HG03135 (cell line): ENCODE measurements around the gene NDUFA11.
"Not testable (repeated sequence)": the region's sequence is repeated elsewhere in the genome, so short reads cannot be mapped to it uniquely, and the experiment has no call there.

Experiments used
- ATAC-seq: cut with Tn5 transposase; IDR thresholded peaks from one replicate; pipeline ENCODE4 v1.9.1; 2021; ENCODE audit warnings: mild to moderate bottlenecking, moderate library complexity; ENCODE audit not compliant: unreplicated experiment

The NDUFA11 gene

DNA sequence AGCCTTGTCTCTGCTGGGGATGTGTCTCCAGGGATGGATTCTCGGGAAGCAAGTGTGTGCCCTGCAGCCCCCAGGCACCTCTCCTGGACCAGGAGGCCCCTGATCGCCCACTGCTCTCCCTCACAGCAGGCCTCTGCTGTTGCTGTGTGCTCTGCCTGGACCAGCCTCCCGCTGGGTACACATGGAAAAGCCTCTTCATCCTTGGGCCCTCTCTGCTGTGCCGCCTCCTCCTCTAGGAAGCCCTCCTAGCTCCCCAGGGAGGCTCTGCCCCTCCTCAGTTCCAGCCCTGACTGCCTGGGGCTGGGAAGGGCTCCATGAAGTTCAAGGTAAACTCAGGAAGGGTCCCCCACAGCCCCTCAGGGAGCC, 12.0 kb downstream of the NDUFA11 start:
- no peak for ATAC-seq

- ATAC-seq: no peak
These were observed 13.5 kb downstream of the NDUFA11 start for GRCh38 chr19:5890099-5890498.

DNA sequence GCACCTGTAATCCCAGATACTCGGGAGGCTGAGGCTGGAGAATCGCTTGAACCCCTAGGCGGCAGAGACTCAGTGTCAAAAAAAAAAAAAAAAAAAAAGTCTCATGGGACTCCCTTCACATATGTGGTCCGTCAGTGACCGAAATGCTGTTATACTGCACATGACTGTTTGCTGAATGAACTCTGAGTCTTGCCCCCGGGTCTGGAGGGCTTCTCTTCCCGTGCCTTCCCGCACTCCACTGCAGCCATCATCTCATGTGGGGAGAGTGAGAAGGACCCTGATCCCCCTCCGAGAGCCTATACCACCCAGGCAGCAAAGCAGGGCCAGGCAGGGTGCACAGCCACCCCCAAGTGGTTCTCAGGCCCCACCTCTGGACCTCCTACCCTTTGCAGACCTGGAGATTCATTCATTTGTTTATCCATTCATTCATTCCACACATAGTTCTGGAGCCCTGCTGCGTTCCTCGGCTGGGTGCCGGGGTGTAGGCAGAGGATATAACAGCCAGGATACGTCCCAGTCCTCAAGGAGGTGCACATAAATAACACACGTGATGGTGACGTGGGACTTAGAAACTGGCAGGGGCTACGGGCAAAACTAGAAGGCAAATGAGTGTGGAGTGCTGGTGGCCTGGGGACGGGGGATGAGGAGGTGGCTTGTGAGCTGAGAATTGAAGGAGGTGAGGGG, 14.2 kb downstream of the NDUFA11 start:
- ATAC-seq: no peak

DNA sequence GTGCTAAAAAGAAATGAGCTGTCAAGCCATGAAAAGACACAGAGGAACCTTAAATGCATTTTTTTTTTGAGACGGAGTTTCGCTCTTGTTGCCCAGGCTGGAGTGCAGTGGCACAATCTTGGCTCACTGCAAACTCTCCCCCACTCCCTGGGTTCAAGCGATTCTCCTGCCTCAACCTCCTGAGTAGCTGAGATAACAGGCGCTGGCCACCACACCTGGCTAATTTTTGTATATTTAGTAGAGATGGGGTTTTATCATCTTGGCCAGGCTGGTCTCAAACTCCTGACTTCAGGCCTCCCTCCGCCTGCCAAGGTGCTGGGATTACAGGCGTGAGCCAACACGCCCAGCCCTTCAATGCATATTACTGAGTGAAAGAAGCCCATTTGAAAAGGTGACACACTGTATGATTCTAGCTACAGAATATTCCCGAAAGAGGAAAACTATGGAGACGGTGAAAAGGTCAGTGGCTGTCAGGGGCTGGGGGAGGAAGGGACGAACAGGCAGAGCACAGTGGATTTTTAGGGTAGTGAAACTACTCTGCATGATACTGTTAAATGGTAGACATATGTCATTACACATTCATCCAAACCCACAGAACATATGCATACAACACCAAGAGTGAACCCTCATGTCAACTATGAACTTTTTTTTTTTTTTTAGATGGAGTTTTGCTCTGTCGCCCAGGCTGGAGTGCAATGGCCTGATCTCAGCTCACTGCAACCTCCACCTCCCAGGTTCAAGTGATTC, 19.4 kb downstream of the NDUFA11 start:
- not testable (repeated sequence) for ATAC-seq

GRCh38 chr19:5883157-5883873, 20.3 kb downstream of the NDUFA11 start:
- not testable (repeated sequence) for ATAC-seq

DNA sequence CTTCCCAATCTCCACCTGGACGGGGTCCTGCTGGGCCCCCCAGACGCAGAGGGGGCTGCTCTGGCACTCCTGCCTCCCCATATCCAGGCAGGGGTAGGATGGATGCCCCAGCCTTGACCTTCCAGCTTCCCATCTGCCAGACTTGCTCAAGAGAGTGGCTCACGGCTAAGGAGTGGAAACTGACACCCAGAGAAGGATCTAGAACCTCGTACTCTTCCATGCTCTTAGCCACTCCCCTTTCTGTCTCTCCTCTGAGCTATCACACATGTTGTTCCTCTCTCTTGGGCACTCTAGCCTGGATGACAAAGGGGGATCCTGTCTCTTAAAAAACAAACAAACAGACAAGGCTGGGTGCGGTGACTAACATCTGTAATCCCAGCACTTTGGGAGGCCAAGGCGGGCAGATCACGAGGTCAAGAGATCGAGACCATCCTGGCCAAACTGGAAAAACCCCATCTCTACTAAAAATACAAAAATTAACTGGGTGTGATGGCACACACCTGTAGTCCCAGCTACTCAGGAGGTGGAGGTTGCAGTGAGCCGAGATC, 21.1 kb downstream of the NDUFA11 start:
- ATAC-seq: no peak

GRCh38 chr19:5881543-5882299, 21.9 kb downstream of the NDUFA11 start:
- no peak for ATAC-seq

DNA sequence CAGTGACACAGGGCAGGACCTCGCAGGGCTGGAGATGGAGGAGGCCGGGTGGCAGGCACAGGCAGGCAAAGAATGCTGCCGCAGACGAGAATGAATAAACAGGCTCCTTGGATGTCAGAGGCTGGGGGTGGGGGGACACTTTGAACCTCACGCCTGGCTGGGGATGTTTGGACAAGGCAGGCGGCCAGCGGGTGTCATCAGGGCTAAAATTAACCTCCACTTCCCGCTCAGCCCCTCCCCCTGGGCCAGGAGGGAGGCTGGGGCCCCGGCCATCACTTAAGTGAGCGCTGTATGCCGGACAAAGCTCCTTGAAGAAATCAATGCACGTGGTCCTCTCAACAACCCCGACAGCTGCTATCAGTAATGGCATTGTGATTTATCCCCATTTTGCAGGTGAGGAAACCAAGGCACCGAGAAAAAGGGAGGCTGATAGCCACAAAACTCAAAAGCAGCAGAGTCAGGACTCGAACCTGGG, 22.9 kb downstream of the NDUFA11 start:
- ATAC-seq: no peak

- no peak for ATAC-seq
These were observed 23.4 kb downstream of the NDUFA11 start for GRCh38 chr19:5880196-5880595.

DNA sequence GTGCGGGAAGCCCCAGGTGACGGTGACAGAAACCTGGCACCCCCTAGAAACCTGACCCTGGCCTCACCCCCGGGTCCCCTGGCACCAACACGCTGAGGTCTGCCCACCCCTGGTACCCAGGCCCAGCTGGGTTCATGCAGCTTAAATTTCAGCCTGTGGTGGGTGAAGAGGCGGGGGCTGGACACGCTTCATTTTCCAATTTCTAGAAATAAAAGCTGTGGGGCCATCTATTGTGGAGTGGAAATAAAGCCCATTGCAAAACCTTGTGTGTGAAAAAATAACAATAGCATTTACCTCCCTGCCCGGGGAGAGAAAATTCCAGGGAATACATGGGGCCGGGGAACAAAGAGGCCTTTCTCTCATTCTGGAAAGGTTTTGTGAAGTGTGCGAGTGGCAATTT, 25.7 kb downstream of the NDUFA11 start:
- ATAC-seq: no peak

- ATAC-seq: no peak
These were observed 26.2 kb downstream of the NDUFA11 start for GRCh38 chr19:5877427-5877826.

DNA sequence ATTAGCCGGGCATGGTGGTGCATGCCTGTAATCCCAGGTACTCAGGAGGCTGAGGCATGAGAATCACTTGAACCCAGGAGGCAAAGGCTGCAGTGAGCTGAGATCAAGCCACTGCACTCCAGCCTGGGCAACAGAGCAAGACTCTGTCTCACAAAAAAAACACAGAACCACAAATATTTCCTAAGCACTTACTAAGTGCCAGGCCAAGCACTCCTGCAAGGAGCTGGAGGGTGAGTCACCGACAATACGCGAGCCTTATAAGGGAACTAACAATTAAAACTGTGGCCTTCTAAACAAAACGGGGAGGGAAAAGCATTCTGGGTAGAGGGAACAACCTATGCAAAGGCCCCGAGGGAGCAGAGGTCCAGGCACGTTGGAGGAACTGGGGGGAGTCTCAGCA, 29.1 kb downstream of the NDUFA11 start:
- ATAC-seq: not testable (repeated sequence)

DNA sequence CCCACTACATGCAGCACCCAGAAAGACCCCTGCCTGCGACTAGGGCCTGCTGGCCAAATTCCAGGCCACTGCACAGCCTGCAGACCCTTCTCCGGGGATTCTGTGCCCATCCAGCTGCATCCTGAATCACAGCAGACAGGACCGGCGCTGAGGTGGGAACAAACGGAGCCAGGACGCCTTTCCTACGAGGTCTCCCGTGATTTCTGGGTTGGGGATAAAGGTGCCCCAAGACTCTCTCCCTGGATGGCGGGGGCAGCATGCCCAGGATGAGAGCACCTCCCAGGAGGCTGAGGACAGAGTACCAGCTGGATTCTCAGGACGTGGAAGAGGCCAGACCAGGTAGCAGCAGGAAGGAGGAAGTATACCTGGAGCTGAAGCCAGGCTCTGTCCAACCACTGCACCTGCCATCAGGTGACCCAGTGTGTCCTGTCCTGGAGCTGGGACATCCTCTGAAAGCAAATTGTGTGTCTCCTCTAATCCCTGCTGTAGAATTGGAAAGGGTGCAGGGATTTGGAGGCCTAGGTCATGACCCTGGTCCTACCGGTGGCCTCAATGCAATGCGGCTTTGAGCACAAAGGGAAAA, 29.9 kb downstream of the NDUFA11 start:
- ATAC-seq: no peak

DNA sequence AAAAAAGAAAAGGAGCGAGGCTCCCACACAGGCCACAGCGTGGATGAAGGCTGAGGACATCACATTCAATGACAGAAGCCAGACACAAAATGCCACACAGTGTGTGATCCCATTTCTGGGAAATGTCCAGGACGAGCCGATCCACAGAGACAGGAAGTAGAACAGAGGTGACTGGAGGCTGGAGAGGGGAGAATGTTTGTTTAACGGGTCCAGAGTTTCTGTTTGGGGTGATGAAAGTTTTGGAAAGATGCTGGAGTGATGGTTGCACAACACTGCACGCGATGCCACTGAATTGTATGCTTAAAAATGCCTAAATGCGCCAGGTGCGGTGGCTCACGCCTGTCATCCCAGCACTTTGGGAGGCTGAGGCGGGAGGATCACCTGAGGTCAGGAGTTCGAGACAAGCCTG, 32.6 kb downstream of the NDUFA11 start:
- ATAC-seq: no peak

DNA sequence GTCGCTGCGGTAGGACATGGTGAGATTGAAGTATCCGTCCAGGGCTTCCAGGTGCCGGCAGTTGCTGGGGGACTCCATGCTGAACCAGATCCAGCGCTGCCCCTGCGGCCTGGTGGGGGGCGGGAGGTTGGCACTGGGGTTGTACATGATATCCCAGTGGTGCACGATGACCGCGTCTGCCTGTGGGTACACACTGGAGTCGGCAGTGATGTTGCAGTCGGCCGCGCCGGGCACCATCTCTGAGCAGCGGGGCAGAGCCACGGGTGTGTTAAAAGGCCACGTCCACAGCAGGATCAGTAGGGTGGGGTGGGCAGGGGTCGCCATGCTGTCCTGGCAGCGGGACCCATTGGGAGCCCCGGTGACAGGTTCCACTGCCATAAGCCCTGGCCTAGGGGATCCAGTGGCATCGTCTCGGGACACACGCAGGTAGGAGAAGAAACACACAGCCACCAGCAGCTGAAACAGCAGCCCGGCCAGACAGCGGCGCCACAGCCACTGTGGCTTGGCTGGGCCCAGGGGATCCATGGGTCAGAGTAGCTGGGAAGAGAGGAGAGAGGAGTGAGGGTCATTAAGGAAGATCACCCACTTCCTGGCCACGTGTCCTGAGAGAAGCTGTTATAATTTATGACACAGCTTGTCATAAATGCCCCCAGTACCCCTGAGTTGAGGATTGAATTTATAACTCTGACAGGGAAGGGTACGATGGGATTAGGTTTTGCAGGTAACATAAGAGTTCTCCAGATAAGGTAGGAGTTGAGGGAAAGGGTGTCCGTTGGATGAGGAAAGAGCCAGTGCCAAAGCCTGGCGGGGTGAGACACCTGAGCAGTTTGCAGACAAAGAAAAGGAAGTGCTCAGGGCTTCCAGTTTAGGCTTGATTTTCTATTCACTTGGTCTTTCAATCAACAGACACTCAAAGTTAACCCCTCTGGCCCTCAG, 36.1 kb downstream of the NDUFA11 start:
- ATAC-seq: no peak

GRCh38 chr19:5865772-5866171, 37.8 kb downstream of the NDUFA11 start:
- no peak for ATAC-seq

DNA sequence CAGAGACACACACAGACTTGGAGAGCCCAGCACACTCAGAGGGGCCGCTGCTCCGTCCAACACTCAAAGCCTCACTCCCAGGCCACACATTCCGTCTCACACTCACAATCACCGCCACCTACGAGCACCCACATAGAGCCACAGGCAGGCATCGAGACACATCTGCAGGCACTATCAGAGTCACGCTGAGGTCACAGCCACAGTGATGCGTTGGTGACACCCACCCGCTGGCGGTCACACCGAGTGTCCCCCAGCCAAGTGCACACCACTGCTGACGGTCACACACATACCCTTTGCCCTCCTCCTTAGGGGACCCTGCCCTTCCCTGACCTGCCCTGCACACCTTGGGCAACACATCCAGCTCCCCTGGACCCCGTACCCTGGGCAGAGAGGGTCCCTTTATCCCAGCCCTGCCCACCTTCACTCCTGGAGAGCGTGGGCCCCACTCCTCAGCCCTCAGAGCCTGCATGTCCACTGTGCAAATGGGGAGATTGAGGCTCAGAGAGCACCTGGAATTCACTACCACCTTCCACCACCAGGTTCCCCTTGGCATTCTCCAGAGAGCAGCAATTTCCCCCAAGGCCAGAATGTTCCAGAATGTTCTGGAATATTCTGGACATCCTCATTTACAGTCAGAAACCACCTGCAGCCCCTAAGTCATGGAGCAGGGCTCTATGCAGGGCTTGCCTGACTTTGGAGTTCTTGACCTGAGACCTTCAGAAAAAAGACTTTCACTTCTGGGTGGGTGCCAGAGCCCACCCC, 38.7 kb downstream of the NDUFA11 start:
- no peak for ATAC-seq

GRCh38 chr19:5864013-5864720, 39.4 kb downstream of the NDUFA11 start:
- no peak for ATAC-seq
